ENCODE measurements around the gene TIGD1. TPM values are rescaled to one million over a fixed set of nuclear protein-coding genes. Genes with fewer than 3 reads are reported as not detected.

The TIGD1 gene
- total and polyA plus RNA-seq, 8 donors, result 3.7 to 12.4 (median 10.9) TPM

DNA sequence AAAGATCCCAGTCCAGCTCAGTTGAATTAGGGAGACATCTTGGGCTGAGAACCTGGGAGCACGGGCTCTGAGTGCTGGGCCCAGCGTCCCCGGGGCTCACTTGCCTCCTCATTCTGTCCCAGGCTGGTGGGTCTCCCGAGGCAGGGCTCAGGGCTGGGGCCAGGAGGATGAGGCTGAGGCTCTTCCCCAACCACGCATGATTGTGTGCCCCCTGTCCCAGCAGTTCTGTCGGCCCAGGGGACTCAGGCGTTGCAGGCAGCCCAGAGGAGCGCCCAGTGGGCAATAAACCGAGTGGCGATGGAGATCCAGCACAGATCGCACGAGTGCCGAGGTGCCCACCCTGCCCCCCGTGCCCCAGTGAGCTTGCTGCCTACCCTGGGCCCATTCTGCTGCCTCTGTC is 29.3 kb downstream of the TIGD1 start:
- Histone ChIP-seq H3K4me1 (peaks cover 12 to 28% of the 10 kb centered on the region in 2 donors), H3K36me3 (no peaks in the 10 kb centered on the region), H3K27ac (no peak overlapping the region), H3K27me3 (peaks cover 40 to 76% of the 10 kb centered on the region in 2 donors), H3K4me3 (no peak overlapping the region), H3K9me3 (no peaks in the 10 kb centered on the region)
- intact Hi-C loops (cut with DNase I), result loop anchor here in 1 of 2 donors (5.0 to 10.0 kb wide), 2 partner anchors 69 to 616 kb away; no protein-coding TSS in a partner anchor
- TF ChIP-seq, protein P1, sequence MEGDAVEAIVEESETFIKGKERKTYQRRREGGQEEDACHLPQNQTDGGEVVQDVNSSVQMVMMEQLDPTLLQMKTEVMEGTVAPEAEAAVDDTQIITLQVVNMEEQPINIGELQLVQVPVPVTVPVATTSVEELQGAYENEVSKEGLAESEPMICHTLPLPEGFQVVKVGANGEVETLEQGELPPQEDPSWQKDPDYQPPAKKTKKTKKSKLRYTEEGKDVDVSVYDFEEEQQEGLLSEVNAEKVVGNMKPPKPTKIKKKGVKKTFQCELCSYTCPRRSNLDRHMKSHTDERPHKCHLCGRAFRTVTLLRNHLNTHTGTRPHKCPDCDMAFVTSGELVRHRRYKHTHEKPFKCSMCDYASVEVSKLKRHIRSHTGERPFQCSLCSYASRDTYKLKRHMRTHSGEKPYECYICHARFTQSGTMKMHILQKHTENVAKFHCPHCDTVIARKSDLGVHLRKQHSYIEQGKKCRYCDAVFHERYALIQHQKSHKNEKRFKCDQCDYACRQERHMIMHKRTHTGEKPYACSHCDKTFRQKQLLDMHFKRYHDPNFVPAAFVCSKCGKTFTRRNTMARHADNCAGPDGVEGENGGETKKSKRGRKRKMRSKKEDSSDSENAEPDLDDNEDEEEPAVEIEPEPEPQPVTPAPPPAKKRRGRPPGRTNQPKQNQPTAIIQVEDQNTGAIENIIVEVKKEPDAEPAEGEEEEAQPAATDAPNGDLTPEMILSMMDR (IDR thresholded peaks at IDR 0.05), result no peak
- ATAC-seq (no peak), DNase-seq (no peak)

DNA sequence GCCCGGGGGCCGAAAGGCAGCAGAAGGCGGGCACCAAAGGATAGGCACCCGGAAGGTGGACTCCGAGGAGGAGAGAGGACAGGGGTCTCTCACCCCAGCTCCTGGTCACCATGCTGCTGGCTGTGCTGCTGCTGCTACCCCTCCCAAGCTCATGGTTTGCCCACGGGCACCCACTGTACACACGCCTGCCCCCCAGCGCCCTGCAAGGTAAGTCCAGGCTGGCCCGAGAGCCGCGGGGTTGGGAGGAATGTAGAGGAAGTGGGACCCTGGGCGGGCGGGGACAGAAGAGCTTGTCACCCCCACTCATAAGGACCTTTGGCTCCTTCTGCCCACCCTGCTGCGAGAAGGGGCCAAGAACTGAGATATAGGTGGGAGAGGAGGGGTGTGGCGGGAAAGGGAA is 29.9 kb downstream of the TIGD1 start:
- DNase-seq, result no peak
- H3K9me3 ChIP-seq, result no peaks in the 10 kb centered on the region
- intact Hi-C loops (cut with DNase I), result loop anchor here in 1 of 2 donors (5.0 to 10.0 kb wide), 2 partner anchors 68 to 616 kb away; no protein-coding TSS in a partner anchor
- no peak for ATAC-seq
- H3K4me3 ChIP-seq, result no peak overlapping the region
- no peaks in the 10 kb centered on the region for H3K36me3 ChIP-seq
- peaks cover 12 to 28% of the 10 kb centered on the region in 2 donors for H3K4me1 ChIP-seq
- TF ChIP-seq, protein P1 (IDR thresholded peaks at IDR 0.05), result no peak
- no peak overlapping the region for H3K27ac ChIP-seq
- peaks cover 39 to 70% of the 10 kb centered on the region in 2 donors for H3K27me3 ChIP-seq

DNA sequence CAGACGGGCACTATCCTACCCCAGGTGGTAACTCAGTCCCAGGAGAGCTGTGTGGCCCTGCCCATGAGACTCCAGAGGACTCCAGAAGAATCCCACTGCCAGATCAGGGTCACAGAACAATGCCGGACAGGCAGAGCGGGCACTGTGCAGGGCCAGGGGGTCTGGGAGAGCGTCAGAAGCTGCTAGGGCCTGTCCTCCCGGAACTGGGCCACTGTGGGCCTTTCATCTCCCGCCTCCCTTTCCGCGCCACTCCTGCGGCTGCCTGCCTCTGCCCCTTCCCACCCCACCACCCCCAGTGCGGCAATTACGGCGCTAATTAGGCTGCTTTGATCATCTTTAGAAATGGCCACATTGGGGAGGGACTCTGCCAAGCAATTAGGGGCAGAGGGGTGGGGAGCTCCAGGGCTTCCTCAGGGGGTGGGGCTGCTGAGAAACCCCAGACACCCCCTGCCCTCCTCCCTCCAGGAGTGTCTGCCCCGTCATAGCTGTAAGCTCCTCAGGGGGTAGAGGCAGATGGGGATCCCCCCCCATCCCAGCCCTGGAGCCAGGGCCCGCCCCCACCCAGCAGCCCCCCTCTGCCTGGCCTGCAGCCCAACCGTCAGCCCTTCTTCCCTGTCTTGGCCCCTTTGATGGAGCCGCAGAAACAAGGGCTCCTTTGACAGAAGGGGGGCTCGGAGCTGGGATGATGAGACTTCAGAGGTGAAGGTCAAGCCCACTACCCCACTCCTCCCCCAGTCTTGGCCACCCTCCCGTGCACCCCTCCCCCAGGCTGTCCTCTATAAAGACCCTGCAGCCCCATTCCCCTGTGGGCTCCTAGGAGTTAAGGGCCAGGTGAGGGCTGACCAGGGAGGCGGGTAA is 30.5 kb downstream of the TIGD1 start, which contains the start of gene PRSS56:
Gene PRSS56 (plus strand): TSS at position 808 of the 858 bp plus-strand sequence. CDS start 211 bp downstream, outside the sequence.
- ATAC-seq (no peak), DNase-seq (no peak)
- Histone ChIP-seq H3K27me3 (peaks cover 32 to 64% of the 10 kb centered on the region in 2 donors), H3K9me3 (no peaks in the 10 kb centered on the region), H3K4me3 (no peak within 1 kb of the TSS), H3K4me1 (peaks cover 12 to 28% of the 10 kb centered on the region in 2 donors), H3K27ac (no peak within 1 kb of the TSS), H3K36me3 (no peaks in the 10 kb centered on the region)
- TF ChIP-seq, protein P1 (IDR thresholded peaks at IDR 0.05), result no peak
- intact Hi-C loops (cut with DNase I), result loop anchor here in 1 of 2 donors (5.0 to 10.0 kb wide), 2 partner anchors 68 to 615 kb away; no protein-coding TSS in a partner anchor

DNA sequence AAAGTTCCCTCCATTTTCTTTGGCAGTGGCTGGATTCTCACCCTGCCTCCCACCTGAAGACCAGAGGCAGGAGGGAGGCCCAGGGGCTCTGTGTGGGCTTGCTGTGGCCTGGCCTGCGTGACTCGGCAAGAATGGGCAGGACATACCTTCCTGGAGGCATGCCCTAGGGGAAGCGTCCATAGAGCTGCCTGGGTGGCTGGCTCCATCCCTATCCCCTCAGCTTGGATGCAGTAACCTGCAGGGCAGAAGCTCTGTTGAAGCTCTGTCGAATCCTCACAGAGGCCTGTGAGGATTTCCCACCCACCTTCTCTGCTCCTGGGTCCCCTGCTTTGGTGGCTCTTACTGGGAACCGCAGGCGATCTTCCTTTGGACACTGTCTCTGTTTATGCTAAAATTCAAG is 31.5 kb downstream of the TIGD1 start:
- ATAC-seq (no peak), DNase-seq (no peak)
- H3K27me3 ChIP-seq, result peaks cover 22 to 54% of the 10 kb centered on the region in 2 donors
- no peaks in the 10 kb centered on the region for H3K36me3 ChIP-seq
- no peaks in the 10 kb centered on the region for H3K9me3 ChIP-seq
- TF ChIP-seq, protein P1 (IDR thresholded peaks at IDR 0.05), result no peak
- no peak overlapping the region for H3K4me3 ChIP-seq
- peaks cover 9 to 21% of the 10 kb centered on the region in 2 donors for H3K4me1 ChIP-seq
- intact Hi-C loops (cut with DNase I), result no loop called here
- no peak overlapping the region for H3K27ac ChIP-seq

DNA sequence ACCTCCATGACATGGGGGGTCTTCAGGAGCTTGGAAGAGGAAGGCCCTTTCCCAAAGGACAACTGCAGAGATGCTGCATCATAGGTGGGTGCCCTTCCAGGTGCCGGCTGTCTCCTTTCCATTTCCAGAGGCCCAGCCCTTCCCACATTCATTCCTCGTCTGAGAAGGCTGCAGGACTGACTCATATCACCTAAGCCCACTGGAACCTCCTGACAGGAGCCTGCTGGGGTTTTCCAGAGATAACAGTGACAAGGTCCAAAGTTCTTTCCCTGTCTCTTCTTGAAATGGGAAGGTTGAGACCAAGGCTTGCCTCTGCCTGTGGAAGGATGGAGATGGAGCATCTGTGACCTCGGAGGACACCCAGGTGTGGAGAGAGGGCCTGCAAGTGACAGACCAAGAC is 33.8 kb downstream of the TIGD1 start:
- Histone ChIP-seq H3K36me3 (no peaks in the 10 kb centered on the region), H3K27me3 (peaks cover 0 to 47% of the 10 kb centered on the region in 2 donors)

More for the DNA sequence above, 33.8 kb downstream of the TIGD1 start:
- intact Hi-C loops (cut with DNase I), result no loop called here
- Histone ChIP-seq H3K27ac (no peak overlapping the region), H3K4me3 (no peak overlapping the region), H3K9me3 (no peaks in the 10 kb centered on the region), H3K4me1 (peaks cover 0 to under 1% of the 10 kb centered on the region in 2 donors)
- TF ChIP-seq, protein P1 (IDR thresholded peaks at IDR 0.05), result no peak
- DNase-seq (no peak), ATAC-seq (no peak)

All from left lung (tissue), 10 donors.